GM13977 (cell line): ENCODE results near the gene CDK6.

Experiments
- DNase-seq: peaks from one replicate; pipeline ENCODE4 v3.0.0; 2012; ENCODE audit warnings: low spot score
- in situ Hi-C: fragments of 300-500 bp; cut with MboI; formaldehyde crosslinking; loops from one replicate; pipeline ENCODE4 v1.12.0; 2022; ENCODE audit warnings: low sequenced_read_pairs, low pct_unique_long_range_greater_than_20kb, mixed read lengths, inconsistent platforms; ENCODE audit not compliant: unreplicated experiment
- TF ChIP-seq, protein P1 (sequence below): IDR thresholded peaks from 2 replicates; pipeline ENCODE4 v1.5.1; 2012; ENCODE audit warnings: mild to moderate bottlenecking, control low read depth; ENCODE audit not compliant: insufficient read depth; ENCODE audit errors: extremely low read depth, missing control alignments

Gene CDK6

DNA sequence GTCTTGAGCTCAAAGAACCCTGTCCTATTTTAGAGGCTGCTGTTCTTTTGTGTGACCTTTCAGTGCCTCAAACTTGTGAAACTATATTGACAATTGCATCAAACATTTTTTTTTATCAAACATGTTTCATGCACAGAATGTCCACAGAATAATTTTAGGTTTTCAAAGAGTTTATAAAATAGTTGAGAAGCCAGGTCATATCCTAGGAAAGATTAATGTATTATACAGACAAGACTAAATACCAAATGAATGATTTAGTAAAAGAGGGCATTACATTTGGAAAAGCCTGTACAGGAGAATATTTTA, 67.0 kb downstream of the CDK6 start:
- no peak for DNase-seq
- TF ChIP-seq, protein P1, sequence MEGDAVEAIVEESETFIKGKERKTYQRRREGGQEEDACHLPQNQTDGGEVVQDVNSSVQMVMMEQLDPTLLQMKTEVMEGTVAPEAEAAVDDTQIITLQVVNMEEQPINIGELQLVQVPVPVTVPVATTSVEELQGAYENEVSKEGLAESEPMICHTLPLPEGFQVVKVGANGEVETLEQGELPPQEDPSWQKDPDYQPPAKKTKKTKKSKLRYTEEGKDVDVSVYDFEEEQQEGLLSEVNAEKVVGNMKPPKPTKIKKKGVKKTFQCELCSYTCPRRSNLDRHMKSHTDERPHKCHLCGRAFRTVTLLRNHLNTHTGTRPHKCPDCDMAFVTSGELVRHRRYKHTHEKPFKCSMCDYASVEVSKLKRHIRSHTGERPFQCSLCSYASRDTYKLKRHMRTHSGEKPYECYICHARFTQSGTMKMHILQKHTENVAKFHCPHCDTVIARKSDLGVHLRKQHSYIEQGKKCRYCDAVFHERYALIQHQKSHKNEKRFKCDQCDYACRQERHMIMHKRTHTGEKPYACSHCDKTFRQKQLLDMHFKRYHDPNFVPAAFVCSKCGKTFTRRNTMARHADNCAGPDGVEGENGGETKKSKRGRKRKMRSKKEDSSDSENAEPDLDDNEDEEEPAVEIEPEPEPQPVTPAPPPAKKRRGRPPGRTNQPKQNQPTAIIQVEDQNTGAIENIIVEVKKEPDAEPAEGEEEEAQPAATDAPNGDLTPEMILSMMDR, result no peak
- in situ Hi-C loops, result no loop called here

- in situ Hi-C loops, result no loop called here
- TF ChIP-seq, protein P1, result no peak
- peak; percentile 48 for DNase-seq
Measured at GRCh38 chr7:92768501-92769393, 67.6 kb downstream of the CDK6 start.

DNA sequence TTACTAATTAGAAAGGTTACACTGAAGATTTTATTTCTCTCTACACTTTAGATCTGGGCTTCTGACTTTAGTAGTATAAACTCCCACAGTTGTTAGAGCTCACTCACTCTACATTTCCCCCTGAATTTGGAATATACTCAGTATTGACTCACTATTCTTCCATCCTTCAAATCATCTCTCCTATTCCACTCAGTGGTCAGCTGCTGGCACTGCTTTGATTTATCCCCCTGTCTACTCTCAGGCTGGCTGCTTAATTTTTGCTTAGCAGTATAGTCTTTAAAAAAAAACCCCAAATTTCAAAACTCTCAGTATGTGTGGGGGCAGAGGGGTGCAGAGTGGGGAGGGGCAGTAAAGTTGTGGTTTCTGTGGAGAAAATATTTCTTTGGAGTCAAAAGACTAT, 68.9 kb downstream of the CDK6 start:
- DNase-seq, result no peak
- in situ Hi-C loops, result no loop called here
- TF ChIP-seq, protein P1, result no peak

DNA sequence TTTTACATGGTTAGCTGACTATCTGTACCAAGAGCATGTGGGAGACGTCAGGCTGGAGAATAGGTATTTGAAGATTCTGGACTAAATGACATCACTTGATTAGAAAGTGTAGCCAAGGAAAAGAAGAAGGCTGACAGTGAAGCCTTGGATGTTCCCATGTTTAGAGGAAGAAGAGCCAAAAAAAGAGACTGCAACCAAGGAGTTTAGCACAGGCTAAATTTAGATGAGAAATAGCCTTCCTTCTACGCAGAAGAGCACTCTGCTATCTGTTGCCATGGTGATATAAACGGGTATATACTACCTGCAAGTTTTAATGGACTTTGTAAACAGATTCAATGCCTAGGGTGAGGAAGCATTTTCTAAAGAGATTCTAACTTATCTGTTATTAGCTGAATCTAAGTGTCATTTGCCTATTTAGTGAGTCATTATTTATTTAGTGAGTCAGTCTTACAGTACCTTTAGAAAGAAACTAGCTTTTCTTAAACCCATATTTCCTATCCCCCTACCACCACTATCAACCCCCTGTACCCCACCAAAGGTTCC, 69.8 kb downstream of the CDK6 start:
- DNase-seq, result no peak
- TF ChIP-seq, protein P1, result no peak
- in situ Hi-C loops, result no loop called here

DNA sequence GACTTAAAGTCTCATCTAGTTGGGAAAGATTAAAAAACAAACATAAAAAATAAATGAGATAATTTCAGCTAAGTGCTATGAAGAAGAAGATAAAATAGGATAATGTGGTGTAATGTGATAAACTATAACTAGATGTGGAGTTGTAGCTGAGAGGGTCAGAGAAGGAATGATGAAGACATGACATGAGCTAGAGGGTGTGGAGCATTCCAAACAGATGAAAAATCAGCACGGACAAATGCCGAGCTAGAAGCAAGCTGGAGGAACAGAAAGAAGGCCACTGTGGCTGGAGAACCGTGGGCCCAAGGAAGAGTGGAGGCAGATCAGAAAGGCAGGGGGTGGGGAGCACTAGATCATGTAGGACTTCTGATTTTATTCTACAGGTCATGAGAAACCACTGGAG, 70.6 kb downstream of the CDK6 start:
- TF ChIP-seq, protein P1, result no peak
- no peak for DNase-seq
- in situ Hi-C loops, result no loop called here

DNA sequence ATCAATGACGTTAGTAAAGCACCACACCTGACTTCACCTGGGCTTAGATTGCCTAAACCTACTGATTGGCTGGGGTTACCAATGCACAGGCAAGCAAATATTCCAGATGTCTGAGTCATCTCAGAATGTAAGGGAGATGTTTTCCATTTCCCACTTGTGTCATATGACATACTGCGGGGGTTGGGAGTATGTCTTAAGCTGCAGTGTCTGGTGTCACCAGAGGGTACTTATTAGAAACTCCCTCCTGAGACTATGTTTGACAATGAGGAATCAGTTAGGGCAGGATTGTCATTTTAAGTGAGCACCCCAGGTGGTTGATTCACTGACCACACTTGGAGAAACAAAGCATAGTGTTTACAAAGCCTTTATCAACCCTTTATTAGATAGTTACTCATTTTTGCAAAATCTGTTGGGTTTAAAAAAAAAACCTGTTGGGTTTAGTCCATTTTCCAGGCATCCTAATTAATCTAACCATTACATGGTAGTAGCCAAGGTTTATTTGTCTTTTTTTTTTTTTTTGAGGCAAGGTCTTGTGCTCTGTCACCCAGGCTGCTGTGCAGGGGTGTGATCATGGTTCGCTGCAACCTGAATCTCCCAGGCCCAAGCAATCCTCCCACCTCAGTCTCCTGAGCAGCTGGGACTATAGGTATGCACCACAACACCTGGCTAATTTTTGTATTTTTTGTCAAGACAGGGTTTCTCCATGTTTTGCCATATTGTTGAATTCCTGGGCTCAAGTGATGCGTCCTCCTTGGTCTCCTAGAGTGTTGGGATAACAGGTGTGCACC, 72.5 kb downstream of the CDK6 start:
- TF ChIP-seq, protein P1, result no peak
- no peak for DNase-seq
- in situ Hi-C loops, result no loop called here
